NCI-H2196 (cell line): Measurements from ENCODE around the gene PFDN1.

Source experiments
- DNase-seq: peaks from one replicate; lab custom pipeline; 2025; ENCODE audit not compliant: unreplicated experiment; lab: John Stamatoyannopoulos, UW

The PFDN1 gene

GRCh38 chr5:140240987-140241706 is 61.8 kb downstream of the PFDN1 start:
- DNase-seq = peak; percentile 83

- DNase-seq = peak; percentile 48
Measured at GRCh38 chr5:140239939-140240700, 62.8 kb downstream of the PFDN1 start.

DNA sequence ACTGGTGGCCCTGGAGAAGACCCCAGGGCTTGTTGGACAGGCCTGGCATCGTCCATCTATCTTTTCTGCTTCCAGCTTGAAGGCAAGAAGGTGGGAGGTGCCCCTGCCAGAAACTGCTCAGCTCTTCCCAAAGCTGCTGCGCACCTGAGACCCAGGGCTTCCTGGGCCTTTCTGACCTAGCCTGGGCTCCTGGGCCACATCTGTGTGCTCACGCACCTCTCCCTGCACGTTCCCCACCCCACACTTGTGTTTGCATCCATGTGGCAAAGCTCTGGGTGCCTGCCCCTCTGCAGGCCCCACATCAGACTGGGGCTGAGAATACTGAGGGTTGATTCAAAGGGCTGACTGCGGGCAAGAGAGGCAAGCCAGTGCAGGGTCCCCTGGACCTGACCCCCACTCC is 63.4 kb downstream of the PFDN1 start:
- no peak for DNase-seq

GRCh38 chr5:140238756-140239155 is 64.1 kb downstream of the PFDN1 start:
- DNase-seq = no peak

DNA sequence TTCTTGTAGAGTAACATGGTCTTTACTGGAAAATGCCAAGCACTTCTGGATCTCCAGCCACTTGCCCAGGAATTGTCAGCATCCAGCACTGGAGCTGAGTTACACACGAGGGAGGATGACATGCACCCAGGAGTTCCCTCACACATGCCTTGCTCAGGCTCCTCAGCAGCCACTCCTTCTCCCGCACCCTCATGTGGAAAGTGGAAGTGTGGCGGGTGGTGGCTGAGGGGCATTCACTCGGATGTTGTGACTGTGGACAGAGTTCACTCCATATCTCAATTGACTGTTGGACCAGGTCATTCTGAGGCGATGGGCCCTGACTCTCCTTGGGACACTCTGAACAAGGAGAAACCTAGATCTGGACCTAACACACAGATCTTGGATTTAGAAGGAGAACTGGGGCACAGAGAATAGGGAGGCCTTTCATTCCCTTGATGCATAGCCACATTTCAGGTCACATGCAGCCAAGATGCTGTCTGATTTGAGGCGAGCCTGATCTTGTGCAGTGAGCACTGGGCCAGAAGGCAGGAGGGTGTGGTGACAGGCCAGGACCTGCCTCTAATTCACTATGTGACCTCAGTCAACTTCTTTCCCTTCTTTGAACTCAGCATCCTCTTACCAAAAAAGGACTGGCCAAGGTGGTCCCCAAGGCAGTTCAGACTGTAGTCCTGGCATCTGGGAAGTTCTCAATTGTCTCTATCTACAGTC is 65.9 kb downstream of the PFDN1 start:
- no peak for DNase-seq

- DNase-seq = no peak
Measured at GRCh38 chr5:140235791-140236551, 66.9 kb downstream of the PFDN1 start.

DNA sequence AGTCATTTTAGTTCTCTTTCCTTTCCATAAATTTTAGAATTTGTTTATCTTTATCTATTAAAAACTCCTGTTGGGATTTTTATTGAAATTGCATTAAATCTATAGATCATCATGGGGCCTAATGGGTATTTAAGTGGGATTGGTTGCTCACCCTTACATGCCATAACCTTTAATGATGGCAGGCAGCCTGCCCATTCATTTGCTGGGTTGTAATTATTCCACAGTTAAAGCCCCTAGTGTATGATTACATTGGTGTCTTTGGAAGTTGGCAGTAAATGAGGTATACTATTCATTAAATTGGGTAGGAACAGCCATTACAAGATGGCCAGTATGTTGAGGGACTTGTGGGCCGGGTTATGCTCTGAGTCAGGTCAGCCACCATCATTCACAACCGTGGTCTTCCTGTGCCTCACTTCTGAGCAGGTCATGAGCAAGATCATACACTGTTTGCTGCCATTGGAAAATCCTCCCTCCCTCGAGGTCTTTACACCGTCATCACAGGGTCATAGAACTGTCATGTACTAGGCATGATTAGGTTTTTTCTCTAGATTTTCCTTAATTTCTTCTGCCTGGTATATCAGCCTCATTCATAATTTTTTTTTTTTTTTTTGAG is 68.4 kb downstream of the PFDN1 start:
- DNase-seq = no peak

- DNase-seq = no peak
Measured at GRCh38 chr5:140232731-140233130, 70.2 kb downstream of the PFDN1 start.

- DNase-seq = no peak
Measured at GRCh38 chr5:140230373-140230772, 72.5 kb downstream of the PFDN1 start.

DNA sequence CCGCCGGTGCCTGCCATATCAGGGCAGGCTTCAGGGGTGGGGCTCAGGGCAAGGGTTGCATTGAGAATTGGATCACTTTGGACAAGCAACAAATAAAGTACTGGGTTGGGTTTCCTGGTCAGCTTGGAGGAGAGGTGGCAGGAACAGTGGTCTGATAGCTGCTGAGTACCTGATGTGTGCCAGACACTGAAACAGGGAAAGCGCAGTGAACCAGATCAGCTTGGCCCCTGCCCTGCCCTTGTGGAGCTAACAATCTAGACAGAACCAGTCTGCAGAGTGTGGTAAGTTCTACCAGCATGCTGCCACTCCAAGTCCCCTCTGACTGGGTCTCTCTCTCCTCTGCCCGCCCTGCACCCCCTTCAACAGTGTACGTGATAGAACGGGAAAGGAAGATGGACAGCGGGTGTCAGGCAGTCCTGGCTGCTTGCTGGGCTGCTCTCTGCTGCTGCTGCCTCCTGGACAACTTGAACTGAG is 74.5 kb downstream of the PFDN1 start:
- DNase-seq = no peak

- DNase-seq = no peak
Measured at GRCh38 chr5:140227046-140227445, 75.9 kb downstream of the PFDN1 start.

DNA sequence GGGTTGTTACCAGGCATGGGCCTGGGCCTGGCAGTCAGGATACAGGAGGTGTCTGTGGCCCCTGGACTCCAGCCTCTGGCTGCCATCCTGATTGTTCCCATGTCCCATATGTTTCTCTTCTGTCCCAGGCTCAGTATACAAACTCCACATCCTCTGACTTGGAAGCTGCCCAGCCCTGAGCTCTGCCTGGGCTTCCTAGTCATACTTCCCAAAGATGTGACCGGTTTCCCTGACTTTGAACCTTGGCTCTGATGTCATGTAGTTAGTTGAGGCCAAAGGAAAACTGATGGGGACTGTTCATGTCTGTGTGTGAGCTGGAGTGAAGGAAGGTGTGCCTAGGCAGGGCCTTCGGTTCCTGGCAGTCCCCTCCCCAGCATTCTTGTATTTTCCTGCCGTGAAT is 77.5 kb downstream of the PFDN1 start:
- DNase-seq = no peak

DNA sequence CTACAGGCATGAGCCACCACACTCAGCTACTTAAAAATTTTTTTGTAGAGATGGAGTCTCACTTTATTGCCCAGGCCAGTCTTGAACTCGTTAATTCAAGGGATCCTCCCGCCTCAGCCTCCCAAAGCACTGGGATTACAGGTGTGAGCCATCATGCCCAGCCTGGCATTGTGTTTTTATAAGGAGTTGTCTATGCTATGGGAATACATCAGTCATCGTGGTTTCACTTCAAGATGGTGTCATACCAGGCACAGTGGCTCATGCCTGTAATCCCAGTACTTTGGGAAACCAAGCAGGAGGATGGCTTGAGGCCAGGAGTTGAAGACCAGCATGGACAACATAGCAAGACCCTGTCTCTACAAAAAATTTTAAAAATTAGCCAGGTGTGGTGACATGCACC is 78.2 kb downstream of the PFDN1 start:
- DNase-seq = no peak

DNA sequence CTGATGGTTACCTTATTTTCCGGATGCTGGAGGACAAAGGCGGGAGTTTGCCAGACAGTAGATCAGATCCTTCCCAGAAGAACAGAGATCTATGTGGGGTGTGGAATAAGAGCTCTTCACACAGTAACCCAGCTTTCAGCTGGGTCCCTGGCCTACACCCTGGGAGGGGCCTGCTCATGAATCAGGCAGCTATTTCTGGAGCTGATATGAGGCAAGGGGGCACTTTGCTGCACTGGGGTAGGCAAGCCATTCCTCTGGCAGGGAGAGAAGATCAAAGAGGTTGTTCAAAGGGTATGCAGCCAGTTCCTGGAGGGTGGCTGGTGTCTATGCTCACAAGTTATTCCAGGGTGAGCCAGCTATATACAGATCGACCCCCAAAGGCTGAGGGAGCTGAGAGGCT is 79.3 kb downstream of the PFDN1 start:
- no peak for DNase-seq

DNA sequence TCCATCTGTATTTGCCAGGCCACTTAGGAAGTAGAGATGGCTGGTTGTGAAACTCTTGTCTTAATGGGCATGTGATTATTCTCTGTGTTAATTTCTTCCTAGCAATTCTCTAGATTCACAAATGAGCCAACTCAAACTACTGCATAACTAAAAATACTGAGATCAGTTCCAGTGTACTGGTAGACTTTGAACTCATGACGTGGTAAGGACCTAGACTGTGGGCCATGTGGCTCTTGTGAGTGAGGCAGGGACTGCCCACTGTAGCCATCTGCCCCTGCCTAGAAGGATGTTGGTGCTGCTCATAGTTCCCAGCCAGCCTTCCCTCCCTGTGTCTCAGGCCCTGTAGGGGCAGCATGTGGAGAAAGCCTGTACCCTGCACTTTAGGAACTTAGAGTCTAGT is 80.5 kb downstream of the PFDN1 start:
- DNase-seq = no peak

GRCh38 chr5:140221697-140222223 is 81.1 kb downstream of the PFDN1 start:
- peak; percentile 19 for DNase-seq

DNA sequence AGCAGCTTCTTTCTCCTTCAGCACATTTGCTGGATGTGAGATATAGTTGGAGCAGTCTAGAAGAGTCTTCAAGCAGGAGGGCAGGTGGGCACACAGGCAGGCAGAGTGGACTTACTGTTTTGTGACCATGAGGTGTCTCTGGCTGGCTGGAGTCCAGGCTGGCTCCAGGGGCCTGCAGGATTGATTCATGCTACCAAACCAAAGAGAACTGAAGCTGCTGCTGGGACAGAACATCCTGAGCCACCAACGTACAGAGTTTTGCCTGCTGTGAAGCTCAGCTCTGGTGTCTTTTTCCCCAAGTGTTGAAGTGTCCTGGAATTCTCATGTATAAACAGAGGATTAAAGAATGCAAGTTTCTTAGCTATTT is 82.2 kb downstream of the PFDN1 start:
- no peak for DNase-seq

DNA sequence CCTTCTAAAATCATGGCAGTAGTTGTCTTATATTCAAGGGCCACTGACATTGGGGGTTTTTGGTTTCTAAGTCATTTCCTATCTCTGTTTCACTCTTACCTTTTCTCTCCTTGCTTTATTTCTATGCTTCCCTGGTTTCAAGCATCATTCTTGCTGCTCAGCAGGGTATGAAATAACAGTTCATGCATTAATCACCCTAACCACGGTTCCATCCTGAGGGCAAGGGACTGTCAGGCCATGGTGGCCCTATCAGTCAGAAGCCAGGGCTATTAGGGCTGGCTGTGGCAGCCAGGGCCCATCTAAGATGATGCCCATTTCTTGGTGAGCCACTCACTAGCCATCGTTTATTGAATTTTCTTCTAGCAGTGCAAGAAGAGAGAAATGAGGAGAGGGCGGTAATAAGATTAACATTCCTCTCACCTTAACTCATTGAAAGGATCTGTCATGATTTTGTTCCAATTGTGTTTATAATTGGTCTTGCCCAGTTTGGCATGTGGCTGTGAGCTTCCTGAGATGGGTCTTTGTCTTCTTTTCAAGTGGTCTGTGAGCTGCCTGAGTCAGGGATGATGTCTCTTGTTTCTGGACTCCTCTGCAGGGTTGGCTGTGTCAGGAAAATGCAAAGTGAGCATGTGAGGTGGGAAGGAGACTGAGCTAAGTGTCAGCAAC is 82.7 kb downstream of the PFDN1 start:
- DNase-seq = no peak

DNA sequence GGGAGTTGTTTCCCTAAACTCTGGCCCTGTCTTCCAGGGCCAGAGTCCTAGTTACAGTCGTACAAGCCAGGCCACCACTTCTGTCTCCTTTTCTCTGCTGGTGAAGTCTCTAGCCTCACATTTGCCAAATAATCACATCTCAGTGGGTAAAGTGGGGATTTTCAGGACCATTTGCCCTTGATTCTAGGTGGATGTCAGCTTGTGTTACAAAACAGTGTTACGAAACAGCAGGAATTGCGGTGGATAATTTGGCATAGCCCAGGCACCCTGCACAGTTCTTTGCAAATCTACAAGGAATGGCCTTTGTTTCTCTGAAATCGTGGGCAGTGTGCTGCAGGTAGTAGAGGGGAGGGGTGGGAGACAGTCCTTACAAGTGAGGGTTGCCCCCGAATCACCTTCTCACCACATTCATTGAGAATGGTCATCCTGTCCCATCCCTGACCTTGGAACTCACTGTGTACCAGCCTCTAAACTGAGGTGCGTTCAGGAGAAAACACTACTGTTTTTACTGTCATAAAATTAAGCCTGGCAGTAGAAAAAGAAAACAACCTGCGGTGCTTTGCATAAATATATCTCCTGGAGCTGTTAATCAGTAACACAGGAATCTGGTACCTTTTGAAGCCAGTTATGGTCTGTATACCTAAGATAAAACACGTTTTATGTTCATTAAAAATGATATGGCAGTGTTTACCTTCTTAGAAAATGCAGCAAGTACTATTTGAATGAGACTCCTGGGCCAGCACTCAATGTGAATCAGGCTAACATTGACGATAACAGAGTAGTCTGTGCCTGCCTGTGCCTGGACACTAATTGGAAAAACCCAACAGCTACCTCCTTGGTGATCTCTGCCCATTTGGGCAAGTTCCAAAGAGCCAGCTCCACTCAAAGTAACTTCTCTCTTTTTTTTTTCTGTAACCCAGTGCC is 83.6 kb downstream of the PFDN1 start:
- no peak for DNase-seq
